HepG2 (cell line): ENCODE results near the gene SDC3. TPM values are rescaled to one million over a fixed set of nuclear protein-coding genes. Genes with fewer than 3 reads are reported as not detected.

Source experiments
- ARID3A ChIP-seq: IDR thresholded peaks from 2 replicates; pipeline ENCODE4 v1.6.1; 2012; ENCODE audit warnings: low read depth, low read length, improper control_type of control experiment
- BCL3 ChIP-seq: sonication (generic); formaldehyde crosslinking; IDR thresholded peaks from 2 replicates; pipeline ENCODE4 v1.5.1; 2020; ENCODE audit warnings: mild to moderate bottlenecking, missing genetic modification reagents, moderate library complexity
- BHLHE40 ChIP-seq: IDR thresholded peaks from 2 replicates; pipeline ENCODE4 v1.6.1; 2011; ENCODE audit warnings: low read length, improper control_type of control experiment
- CBX1 ChIP-seq: IDR thresholded peaks from one replicate; pipeline ENCODE4 v1.6.1; 2016; ENCODE audit warnings: antibody characterized with exemption, low read depth
- CENPT ChIP-seq: sonication (generic); formaldehyde crosslinking; IDR thresholded peaks from 2 replicates; pipeline ENCODE4 v1.8.0; 2022; ENCODE audit warnings: low read depth, mild to moderate bottlenecking, moderate library complexity, missing genetic modification reagents
- EHMT2 ChIP-seq: fragments of 200-600 bp; sonication (generic); IDR thresholded peaks from 2 replicates; pipeline ENCODE4 v1.7.0; 2017; ENCODE audit warnings: antibody characterized with exemption, low read depth, low read length, borderline replicate concordance
- GMEB2 ChIP-seq: IDR thresholded peaks from 2 replicates; pipeline ENCODE4 v1.6.1; 2016; ENCODE audit warnings: missing biosample characterization, missing genetic modification reagents, low read depth
- GTF3A ChIP-seq: sonication (generic); formaldehyde crosslinking; conservative IDR thresholded peaks from 2 replicates; pipeline ENCODE4 v1.4.0; 2020; ENCODE audit warnings: mild to moderate bottlenecking, missing genetic modification reagents
- KDM6A ChIP-seq: IDR thresholded peaks from 2 replicates; pipeline ENCODE4 v1.6.1; 2016; ENCODE audit warnings: low read depth
- MXD3 ChIP-seq: IDR thresholded peaks from 2 replicates; pipeline ENCODE4 v1.6.1; 2016; ENCODE audit warnings: mild to moderate bottlenecking, missing biosample characterization, missing genetic modification reagents
- NPAS2 ChIP-seq: sonication (generic); formaldehyde crosslinking; IDR thresholded peaks from 2 replicates; pipeline ENCODE4 v1.8.0; 2022; ENCODE audit warnings: mild to moderate bottlenecking, missing genetic modification reagents, borderline replicate concordance
- NR2F2 ChIP-seq: IDR thresholded peaks from 2 replicates; pipeline ENCODE4 v1.6.1; 2012; ENCODE audit warnings: low read depth, inconsistent platforms, borderline replicate concordance
- PHB2 ChIP-seq: fragments of 450-650 bp; IDR thresholded peaks from 2 replicates; pipeline ENCODE4 v1.6.1; 2018; ENCODE audit not compliant: partially characterized antibody
- PHF8 ChIP-seq: sonication (generic); formaldehyde crosslinking; IDR thresholded peaks from 2 replicates; pipeline ENCODE4 v1.5.0; 2020; ENCODE audit warnings: missing genetic modification reagents
- REXO4 ChIP-seq: sonication (generic); formaldehyde crosslinking; IDR thresholded peaks from 2 replicates; pipeline ENCODE4 v1.8.0; 2022; ENCODE audit warnings: missing genetic modification reagents, mild to moderate bottlenecking, borderline replicate concordance
- RNF2 ChIP-seq: fragments of 450-650 bp; conservative IDR thresholded peaks from 2 replicates; pipeline ENCODE4 v1.6.1; 2016; ENCODE audit warnings: low read depth
- SRSF9 ChIP-seq: fragments of 200-400 bp; formaldehyde crosslinking; IDR thresholded peaks from 2 replicates; pipeline ENCODE4 v1.6.1; 2018; ENCODE audit warnings: borderline replicate concordance, mild to moderate bottlenecking, low read depth, low read length; ENCODE audit not compliant: insufficient read depth, poor library complexity, severe bottlenecking
- ZNF280B ChIP-seq: sonication (generic); formaldehyde crosslinking; IDR thresholded peaks from 2 replicates; pipeline ENCODE4 v1.5.0; 2020; ENCODE audit warnings: missing genetic modification reagents, mild to moderate bottlenecking, borderline replicate concordance
- ZNF317 ChIP-seq: sonication (generic); formaldehyde crosslinking; IDR thresholded peaks from 2 replicates; pipeline ENCODE4 v1.5.0; 2020; ENCODE audit warnings: mild to moderate bottlenecking, missing genetic modification reagents
- ZNF331 ChIP-seq: sonication (generic); formaldehyde crosslinking; IDR thresholded peaks from 2 replicates; pipeline ENCODE4 v1.4.0; 2020; ENCODE audit warnings: missing genetic modification reagents
- ZNF446 ChIP-seq: sonication (generic); formaldehyde crosslinking; IDR thresholded peaks from 2 replicates; pipeline ENCODE4 v1.5.0; 2020; ENCODE audit warnings: mild to moderate bottlenecking, missing genetic modification reagents
- ZNF501 ChIP-seq: sonication (generic); formaldehyde crosslinking; IDR thresholded peaks from 2 replicates; pipeline ENCODE4 v1.5.1; 2020; ENCODE audit warnings: mild to moderate bottlenecking, moderate library complexity, missing genetic modification reagents
- ZNF597 ChIP-seq: sonication (generic); formaldehyde crosslinking; IDR thresholded peaks from 2 replicates; pipeline ENCODE4 v1.5.0; 2020; ENCODE audit warnings: missing genetic modification reagents
- ZNF605 ChIP-seq: sonication (generic); formaldehyde crosslinking; IDR thresholded peaks from 2 replicates; pipeline ENCODE4 v1.8.0; 2022; ENCODE audit warnings: mild to moderate bottlenecking, missing genetic modification reagents
- ZNF703 ChIP-seq: sonication (generic); formaldehyde crosslinking; IDR thresholded peaks from 2 replicates; pipeline ENCODE4 v1.5.1; 2020; ENCODE audit warnings: missing genetic modification reagents, mild to moderate bottlenecking, moderate library complexity, borderline replicate concordance
- polyA plus RNA-seq, 8 experiments: library from polyadenylated mRNA; depleted of rRNA in 3 of 8; stranded (reverse) in 7 of 8; unstranded in 1 of 8; fragments of >200 nt; fragmentation: Illumina TruSeq in 4 of 8; extraction: Trizol in 4 of 8; gene quantifications; 2 replicates each; pipeline versions ENCODE4 v1.2.1 to v1.2.3, GENCODE V29; 2011 to 2016; ENCODE audit warnings: low read depth in 4 of 8, missing spikeins in 1 of 8, mixed read lengths in 1 of 8; ENCODE audit not compliant: insufficient read depth in 1 of 8
- total RNA-seq, 5 experiments: library from RNA; depleted of rRNA; stranded (reverse); fragments of >200 nt; fragmentation: Illumina TruSeq; extraction: Trizol; gene quantifications; 2 replicates each; pipeline ENCODE4 v1.2.3, GENCODE V29; 2016; ENCODE audit warnings: low read depth in 1 of 5

The SDC3 gene
- total and polyA plus RNA-seq, 2 of the 13 experiments (the other 11 are each of a cell fraction or from before 2014, with no cell fraction given): 0.49 to 0.84 TPM

- TF ChIP-seq ZNF280B (CRISPR knock-in tag) (no peak), ARID3A (no peak), BHLHE40 (no peak), MXD3 (no peak), SRSF9 (no peak), PHB2 (no peak), PHF8 (CRISPR knock-in tag) (no peak), NR2F2 (peak; percentile 81), REXO4 (CRISPR knock-in tag) (no peak), GTF3A (CRISPR knock-in tag) (no peak), ZNF703 (CRISPR knock-in tag) (no peak), EHMT2 (no peak), ZNF446 (CRISPR knock-in tag) (no peak), GMEB2 (no peak), ZNF605 (CRISPR knock-in tag) (no peak), KDM6A (CRISPR knock-in tag) (0 out of 2 replicates have a peak, but pooled peaks have one; percentile 16), ZNF317 (CRISPR knock-in tag) (no peak), ZNF331 (CRISPR knock-in tag) (peak; percentile 38; the same call in 1 of the 2 replicates), CENPT (CRISPR knock-in tag) (no peak), RNF2 (no peak), CBX1 (no peak), BCL3 (CRISPR knock-in tag) (no peak), NPAS2 (CRISPR knock-in tag) (no peak), ZNF501 (CRISPR knock-in tag) (no peak), ZNF597 (CRISPR knock-in tag) (no peak)
Observed at GRCh38 chr1:30892671-30893073, 15.9 kb downstream of the SDC3 start (continued).
